GM19467 (cell line): Measurements from ENCODE around the gene TAB2.

Source experiments
- ATAC-seq: cut with Tn5 transposase; IDR thresholded peaks from one replicate; pipeline ENCODE4 v1.9.1; 2021; ENCODE audit warnings: mild to moderate bottlenecking, moderate library complexity; ENCODE audit not compliant: unreplicated experiment

TAB2 gene

DNA sequence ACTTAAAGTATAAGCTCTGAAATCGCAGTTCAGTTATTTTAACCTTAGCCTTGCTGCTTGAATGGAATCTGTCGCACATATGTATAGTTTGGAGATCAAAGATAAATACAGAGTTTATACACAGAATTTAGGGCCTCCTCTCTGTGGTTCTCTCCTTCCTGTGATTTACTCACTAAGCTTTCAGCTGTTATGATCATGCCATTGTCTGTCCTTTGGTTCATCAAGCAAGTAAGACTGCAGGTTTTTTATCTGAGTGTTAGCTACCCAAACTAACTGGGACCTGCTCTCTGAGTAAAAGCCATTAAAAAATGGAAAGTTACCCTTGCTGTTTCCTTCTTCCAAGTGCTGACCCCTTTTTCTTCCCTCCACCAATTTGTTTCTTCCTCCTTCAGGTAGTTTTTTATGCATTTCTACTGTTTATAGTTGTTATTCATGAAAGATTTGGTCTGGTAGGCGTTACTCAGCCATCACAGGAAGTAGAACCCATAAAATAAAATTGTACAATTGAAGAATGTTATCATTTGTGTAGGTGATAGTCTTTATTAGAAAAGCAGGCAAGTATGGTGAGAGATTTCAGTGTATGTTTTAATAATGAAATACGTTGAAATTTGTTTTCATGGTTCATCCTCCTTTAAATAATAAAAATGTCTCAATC is 48.9 kb downstream of the TAB2 start:
- ATAC-seq, result no peak

DNA sequence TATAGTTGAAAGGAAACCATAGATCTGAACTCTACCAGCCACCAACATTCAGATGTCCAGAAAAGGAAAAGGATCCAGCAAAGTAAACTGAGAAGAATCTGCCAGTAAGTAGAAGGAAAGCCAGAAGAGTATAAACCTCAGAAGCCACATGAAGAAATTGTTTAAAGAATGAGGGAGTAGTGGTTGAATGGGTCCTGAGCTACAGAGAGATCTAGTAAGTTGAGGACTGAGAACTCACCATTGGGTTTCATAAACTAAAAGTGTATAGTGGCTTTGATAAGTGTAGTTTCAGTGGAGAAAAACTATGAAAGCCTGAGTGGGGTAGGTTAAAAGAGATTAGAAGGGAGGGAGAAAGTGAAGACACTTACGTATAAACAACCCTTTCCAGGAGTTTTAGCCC is 50.6 kb downstream of the TAB2 start:
- no peak for ATAC-seq

DNA sequence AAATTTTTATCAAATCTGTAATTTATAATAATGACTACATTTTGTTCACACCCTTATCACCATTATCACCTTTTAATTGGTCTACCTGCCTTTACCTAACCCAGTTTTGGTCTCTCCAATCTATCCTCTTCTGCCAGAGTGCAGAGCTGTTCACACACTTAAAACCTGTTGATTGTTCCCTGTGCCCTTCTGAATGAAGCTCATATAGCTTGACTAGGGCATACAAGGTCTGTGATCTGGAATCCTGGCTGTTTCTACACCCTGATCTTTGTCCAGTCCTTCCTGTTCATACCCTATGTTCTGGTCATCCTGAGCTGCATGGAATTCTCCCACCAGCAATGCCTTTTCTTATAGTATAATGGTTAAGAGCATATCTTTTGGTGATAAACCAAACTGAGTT is 53.6 kb downstream of the TAB2 start:
- ATAC-seq, result no peak

DNA sequence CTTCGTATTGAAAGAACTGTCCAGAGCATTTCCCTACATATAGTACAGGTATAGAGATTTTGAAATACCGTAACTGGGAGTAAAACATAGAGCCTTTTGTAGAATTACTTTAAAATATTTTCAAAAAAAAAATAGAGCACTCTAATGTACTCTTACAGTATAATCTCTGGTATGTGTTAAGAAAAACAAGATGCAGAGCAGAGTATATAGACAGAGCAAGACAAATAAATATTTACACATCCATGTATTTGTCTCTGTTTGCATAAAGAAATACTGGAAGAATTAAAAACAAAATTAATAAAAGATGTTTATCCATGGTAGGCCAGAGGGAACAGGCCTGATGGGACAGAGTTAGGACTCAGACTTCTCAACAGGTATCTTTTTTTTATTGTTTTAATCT is 54.5 kb downstream of the TAB2 start:
- no peak for ATAC-seq

DNA sequence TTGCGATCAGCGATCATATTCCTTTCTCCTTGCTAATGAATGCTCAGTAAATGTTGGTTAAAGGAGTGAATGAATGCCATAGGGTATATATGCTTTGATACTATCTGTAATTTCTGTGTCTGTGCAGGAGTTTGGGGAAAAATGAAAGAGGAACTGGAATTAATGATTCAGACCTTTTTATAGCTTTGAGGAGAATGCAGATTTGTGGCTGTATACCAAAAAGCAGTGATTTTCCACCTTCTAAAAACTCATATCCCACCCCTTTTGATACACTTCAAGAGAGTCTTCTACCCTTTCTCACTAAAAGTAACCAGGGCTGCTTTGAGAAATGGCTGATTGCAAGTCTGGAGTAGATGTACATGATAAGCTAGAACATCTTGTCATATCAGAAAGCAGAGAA is 56.0 kb downstream of the TAB2 start:
- ATAC-seq, result no peak

DNA sequence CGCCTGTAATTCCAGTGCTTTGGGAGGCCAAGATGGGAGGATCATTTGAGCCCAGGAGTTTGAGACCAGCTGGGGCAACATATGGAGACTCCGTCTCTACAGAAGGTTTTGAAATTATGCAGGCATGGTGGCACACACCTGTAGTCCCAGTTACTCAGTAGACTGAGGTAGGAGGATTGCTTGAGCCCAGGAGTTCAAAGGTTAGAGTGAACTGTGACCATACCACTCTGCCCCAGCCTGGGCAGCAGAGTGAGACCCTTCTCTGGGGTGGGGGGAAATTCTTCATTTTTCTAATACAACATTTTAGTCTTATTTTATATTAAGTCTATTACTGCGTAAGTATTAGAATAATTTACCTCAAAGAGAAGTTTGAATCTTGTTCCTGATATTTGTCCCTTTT is 62.5 kb downstream of the TAB2 start:
- ATAC-seq, result no peak

DNA sequence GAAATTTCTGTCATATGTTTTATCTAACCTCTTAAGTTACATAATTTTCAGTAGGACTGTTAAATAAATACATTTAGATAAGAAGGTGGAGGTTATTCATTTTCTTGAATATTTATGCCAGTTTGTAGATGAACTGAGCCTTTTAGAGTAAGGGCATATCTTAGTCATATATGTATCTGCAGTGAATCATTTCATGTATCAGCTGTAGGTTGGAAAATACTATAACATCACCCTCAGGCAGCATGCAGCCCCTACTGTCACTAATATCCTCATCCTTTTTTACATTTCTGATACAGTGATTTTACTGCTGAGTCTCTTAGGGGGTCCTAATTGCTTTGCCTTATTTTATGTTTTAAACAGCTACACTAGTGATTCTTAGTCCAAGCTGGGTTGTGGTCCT is 63.0 kb downstream of the TAB2 start:
- no peak for ATAC-seq

DNA sequence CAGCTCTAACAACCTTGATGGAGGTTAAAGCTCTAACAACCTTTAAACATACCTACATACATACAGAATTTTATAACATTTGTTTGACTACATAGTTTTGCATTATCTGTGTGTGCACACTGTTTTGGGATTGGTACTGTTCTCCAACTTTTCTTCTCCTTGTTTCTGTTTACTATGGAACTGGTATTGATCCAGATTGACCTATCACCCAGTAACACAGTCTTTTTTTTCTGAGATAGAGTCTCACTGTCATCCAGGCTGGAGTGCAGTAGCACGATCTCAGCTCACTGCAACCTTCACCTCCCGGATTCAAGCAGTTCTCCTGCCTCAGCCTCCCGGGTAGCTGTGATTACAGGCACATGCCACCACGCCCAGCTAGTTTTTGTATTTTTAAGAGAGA is 65.9 kb downstream of the TAB2 start:
- no peak for ATAC-seq

DNA sequence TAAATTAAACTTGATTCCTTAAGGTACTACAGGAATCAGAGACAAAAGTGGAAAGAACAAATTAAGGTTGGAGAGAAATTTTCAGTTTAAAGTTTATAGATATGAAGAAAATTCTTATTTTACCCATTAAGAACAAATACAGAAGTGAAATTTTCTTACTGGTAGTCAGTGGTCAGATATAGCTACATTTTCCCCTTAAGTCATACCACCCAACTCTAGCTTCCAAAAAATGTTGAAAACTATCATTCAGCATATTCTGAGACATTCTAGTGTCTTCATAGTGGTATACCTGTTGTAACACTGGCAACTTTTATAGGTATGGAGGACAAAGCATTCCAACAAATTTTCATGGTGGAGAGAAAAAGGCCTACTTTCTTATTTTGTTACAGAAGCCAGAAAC is 67.0 kb downstream of the TAB2 start:
- ATAC-seq, result no peak

DNA sequence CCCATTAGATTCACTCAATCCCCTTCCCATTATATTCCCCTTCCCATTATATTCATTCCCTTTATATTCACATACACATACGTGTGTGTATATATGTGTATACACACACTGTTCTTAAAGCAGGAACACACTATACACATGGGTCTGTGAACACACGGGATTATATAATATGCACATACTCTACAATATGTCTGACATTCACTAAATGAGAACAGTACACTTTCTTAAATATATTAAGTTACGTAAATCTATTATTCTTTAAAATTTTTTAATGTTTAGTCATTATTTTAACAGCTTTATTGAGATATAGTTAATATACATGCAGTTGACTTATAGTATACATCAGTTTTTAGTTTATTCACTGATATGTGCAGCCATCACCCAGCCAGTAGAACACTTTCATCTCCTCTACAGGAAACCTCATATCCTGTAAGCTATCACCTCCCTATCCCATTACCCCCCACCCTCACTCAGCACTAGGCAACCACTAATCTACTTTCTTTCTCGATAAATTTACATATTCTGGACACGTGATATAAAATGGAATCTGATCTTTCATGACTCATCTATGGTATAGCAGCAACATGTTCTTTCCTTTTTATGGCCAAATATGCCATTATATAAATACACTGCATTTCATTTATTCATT is 68.6 kb downstream of the TAB2 start:
- ATAC-seq, result no peak

DNA sequence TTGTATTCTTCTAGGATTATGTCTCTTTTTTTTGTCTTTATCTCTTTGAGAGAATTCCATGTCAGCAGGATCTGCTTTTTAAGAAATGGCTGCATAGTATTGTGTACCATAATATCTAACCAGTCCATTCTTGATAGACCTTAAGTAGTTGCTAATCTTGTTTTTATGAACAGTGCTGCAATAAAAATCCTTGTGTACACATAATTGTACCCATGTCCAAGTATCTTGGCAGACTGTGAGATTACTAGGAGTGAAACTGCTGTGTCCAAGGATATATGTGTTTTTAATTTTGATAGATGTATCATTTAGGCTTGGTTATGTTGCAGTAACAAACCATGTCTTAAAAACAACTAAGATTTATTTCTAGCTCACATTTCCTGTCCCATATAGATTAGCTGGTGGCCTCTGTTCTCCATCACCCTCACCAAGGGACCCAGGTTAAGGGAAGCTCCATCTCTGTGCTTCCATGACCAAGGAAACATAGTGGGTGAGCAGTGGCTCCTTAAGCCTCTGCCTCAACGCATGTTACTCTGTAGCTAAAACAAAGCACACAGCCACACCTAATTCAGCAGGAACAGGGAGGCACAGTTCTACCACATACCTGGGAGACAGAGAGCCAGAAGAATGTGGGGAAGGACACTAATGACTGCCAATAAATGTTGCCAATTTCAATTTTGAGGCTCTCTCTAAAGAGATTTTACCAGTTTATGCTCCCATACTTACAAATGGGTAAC is 70.4 kb downstream of the TAB2 start:
- no peak for ATAC-seq

DNA sequence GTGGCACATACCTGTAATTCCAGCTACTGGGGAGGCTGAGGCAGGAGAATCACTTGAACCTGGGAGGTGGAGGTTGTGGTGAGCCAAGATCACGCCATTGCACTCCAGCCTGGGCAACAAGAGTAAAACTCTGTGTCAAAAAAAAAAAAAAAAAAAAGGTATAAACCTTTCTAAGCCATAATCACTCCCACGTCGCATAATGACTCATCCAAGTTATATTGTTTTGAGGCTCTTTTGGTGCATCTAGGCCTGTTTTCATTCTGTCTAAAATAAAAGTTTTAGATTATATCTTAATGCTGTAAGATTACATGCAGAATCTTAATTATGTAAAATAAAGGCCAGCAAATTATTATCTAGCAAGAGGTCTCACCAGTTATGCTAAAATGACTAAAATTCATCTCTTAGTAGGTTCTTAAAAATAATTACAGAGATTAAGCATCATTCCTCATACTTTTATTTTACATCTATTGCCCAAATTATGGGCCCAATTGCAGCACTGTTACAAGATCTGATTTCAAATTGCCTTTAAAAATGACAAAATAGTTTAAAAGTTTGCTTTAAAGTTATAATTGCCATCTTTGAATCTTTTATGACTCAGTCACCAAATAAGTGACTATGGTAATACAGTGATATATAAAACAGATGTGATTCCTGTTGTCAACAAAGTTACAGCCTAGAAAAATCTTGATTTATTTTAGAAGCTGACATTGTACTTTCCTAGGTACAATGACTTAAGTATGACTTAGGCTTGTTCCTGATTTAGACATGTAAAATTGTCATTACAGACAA is 72.2 kb downstream of the TAB2 start:
- no peak for ATAC-seq

DNA sequence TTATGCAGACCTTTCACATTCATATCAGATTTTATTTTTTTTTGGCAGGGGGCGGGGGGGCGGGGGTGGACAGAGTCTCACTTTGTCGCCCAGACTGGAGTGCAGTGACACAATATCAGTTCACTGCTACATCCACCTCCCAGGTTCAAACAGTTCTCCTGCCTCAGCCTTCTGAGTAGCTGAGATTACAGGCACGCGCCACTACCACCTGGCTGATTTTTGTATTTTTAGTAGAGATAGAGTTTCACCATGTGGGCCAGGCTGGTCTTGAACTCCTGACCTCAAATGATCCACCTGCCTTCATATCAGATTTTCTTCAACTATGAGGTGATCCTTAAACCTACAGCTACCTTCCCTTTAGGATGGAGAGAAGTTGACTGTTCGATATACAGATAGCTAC is 74.6 kb downstream of the TAB2 start:
- ATAC-seq, result no peak

DNA sequence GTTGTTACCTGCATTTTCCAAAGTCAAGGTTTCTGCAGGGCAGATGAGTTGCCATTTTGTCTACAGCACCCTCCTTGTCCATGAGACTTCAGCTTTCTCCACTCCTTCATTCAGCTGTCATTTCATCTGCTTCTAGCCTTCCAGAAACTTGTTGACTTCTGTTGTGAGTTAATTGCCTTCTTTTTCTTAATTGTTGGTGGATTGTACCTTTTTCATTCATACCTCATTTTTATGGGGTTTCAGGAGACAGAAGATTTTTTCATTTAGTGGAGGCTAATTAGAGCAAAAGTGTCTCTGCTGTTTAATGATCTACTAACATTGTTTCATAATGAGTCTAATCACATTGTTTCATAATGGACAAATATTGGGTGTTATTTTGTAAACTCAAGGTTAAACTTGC is 75.0 kb downstream of the TAB2 start:
- no peak for ATAC-seq

DNA sequence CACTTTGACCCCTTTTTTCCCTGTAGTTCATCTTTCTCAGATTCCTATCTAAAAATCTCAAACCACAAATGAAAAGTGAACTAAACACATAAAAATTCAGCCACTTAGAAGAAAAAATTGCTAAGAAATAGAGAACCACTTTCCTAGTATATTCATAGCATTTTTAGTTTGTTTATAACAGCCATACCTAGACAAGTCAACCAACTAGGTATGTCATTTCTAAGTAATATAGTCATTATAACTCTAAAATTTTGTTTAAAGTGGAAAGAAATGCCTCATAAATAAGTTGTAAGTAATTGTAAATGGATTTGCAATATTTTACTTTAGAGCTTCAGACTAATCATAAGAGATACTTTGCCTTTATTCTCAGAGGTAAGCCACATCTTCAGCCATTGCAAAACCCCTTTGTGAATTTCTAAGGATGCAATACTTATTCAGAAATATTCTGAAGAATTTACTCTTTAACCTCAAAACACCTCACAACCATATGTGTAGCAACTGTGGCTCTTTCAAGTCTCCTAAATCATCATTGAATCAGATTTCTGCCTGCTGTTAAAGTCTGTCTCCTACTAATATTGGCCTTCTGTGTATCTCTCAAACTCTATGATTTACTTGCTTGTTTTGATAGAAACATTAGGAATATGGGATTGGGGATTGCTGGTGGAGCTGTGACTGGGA is 75.6 kb downstream of the TAB2 start:
- no peak for ATAC-seq

DNA sequence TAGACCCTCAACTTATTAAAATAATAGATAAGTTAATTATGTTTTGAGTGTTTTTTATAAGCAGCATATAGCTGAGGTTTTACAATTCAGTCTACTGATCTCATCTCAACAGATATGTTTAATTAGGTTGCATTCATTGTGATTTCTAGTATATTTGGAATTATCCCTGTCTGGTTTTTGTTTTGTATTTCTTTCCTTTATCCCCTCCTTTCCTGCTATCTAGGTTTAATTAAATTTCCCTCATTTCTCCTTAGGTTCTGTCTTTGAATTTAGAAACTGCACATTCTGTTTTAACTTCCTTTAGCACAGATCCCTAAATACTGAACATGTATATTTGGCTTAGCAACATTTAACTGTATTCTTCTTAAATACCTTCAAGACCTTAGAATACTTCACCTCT is 77.7 kb downstream of the TAB2 start:
- no peak for ATAC-seq

DNA sequence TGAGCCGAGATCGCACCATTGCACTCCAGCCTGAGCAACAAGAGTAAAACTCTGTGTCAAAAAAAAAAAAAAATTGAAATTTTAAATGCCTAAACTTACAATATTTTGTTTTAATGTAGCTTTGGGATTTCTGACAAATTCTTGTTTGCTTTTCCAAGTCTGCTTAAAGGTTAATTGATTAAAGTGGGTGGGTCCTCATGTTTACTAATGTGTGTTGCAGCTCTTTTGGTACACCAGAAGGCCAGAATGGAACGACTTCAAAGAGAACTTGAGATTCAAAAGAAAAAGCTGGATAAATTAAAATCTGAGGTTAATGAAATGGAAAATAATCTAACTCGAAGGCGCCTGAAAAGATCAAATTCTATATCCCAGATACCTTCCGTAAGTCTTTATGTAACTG is 79.9 kb downstream of the TAB2 start:
- ATAC-seq, result no peak

DNA sequence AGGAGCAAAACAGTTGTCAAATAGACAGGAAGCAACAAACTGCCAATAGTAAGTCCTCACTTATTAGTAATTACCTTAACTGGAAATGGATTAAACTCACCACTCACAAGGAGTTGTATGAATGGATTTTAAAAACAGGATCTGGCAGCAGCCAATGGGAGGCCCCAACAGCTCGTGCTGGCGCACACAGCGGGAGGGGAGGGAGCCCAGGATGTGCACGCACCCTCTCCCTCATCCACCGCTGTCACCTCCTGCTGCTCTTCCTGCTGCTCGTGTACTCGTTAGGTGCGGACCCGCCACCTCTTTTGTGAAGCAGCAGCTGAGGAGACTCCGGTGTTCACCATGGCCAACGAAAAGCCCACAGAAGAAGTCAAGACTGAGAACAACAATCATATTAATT is 82.5 kb downstream of the TAB2 start, which contains the start of gene SUMO4:
SUMO4 (plus strand) TSS at position 213 of the 400 bp plus-strand sequence; CDS start at position 343, 130 bp downstream.
- ATAC-seq, result no peak

DNA sequence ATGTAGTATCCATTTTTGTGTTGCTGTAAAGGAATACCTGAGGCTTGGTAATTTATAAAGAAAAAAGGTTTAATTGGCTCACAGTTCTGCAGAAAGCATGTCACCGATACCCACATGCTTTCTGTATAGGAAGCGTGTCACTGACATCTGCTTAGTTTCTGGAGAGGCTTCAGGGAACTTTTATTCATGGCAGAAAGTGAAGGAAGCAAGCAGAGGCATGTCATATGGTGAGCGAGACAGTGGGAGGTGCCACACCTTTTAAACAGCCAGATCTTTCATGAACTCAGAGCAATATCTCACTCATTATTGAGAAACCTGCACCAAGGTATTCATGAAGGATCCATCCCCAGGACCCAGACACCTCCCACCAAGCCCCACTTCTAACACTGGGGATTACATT is 86.0 kb downstream of the TAB2 start:
- no peak for ATAC-seq

DNA sequence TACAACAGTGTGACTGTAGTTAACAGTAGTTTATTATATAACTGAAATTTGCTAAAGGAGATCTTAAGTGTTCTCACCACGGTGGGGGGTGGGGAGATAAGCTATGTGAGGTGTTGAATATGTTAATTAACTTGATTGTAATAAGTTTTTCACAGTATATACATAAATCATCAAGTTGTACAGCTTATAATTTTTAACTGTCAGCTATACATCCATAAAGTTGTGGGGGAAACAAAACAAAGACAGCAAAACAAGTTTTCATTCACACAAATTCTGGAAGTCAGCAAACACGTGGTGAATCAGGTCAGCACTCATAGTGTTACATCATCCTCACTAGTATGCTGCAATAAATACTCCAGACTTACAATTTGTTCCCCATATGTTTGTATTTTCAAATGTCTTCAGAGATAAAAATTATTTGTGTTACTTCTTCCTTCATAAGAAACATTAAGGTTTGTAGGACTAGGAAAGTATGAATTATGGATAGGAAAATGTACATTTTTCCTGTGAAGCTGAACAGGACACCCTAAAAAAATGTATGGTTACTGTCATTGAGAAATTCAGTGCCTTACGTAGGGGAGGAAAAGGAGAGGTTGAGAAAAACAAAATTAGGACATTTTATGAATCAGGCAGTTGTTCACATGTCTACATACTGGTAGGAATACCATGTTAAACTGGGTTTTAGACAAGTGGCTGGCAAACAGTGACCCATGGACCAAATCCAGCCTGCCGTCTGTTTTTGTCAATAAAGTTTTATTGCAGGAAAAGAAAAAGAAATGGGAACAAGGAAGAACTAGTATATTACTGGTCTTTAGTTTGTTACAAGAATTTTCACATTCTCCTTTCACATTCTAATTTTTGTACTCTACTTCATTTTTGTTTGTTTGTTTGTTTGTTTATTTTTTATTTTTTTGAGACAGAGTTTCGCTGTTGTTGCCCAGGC is 88.6 kb downstream of the TAB2 start:
- ATAC-seq, result no peak
